AG04450 (cell line): ENCODE results near the gene CCRL2. TPM values are rescaled to one million over a fixed set of nuclear protein-coding genes. Genes with fewer than 3 reads are reported as not detected.

Source experiments
- CTCF ChIA-PET: fragments of 300-600, 350-600 bp; formaldehyde crosslinking; extraction: SDS; loops from one replicate; lab custom pipeline; 2022; ENCODE audit warnings: antibody characterized with exemption, inconsistent platforms; lab: Charles Lee
- POLR2A ChIA-PET: fragments of 350-600 bp; formaldehyde crosslinking; extraction: SDS; loops from one replicate; lab custom pipeline; 2021; ENCODE audit warnings: antibody characterized with exemption, inconsistent platforms; lab: Yijun Ruan, JAX
- DNase-seq: peaks from one replicate; pipeline ENCODE4 v3.0.0-alpha.2; 2011; ENCODE audit warnings: low read depth, low spot score
- H3K27ac ChIP-seq: one replicate; pipeline ENCODE4 v1.5.1; 2012; ENCODE audit warnings: low read depth, low read length, control low read depth
- H3K27me3 ChIP-seq: one replicate; pipeline ENCODE4 v1.6.0; 2012; ENCODE audit warnings: low read length; ENCODE audit not compliant: control insufficient read depth, insufficient read depth
- H3K4me3 ChIP-seq: 2 replicates; pipeline ENCODE4 v1.5.1; 2011; ENCODE audit warnings: mild to moderate bottlenecking, low read depth, low read length, control low read depth
- H3K9me3 ChIP-seq: 2 replicates; pipeline ENCODE4 v1.5.1; 2012; ENCODE audit warnings: low read length; ENCODE audit not compliant: control insufficient read depth, insufficient read depth
- CTCF ChIP-seq: IDR thresholded peaks from 2 replicates; pipeline ENCODE4 v1.5.1; 2011; ENCODE audit warnings: low read depth, low read length, control low read depth, inconsistent platforms
- polyA minus RNA-seq: library from RNA; depleted of rRNA, polyadenylated mRNA; stranded (reverse); fragments of >200 nt; gene quantifications from 2 replicates; pipeline ENCODE4 v1.2.3, GENCODE V29; 2011; rRNA and poly(A)+ RNA removed
- polyA plus RNA-seq: library from polyadenylated mRNA; depleted of rRNA; stranded (reverse); fragments of >200 nt; gene quantifications from 2 replicates; pipeline ENCODE4 v1.2.3, GENCODE V29; 2011; rRNA removed

CCRL2 gene
- polyA plus RNA-seq (0.15 and 0.16 TPM in 2 replicates), polyA minus RNA-seq (0.14 TPM in 1 of 2 replicates, not detected in the other)

- CTCF ChIA-PET, result interaction anchor here (0.7 kb wide), 1 partner anchor 29 kb away, joined by 3 read pairs; no protein-coding TSS in a partner anchor
- Histone ChIP-seq H3K9me3 (no peaks in the 10 kb centered on the region), H3K4me3 (no peak within 1 kb of the TSS), H3K27me3 (no peaks in the 10 kb centered on the region), H3K27ac (no peak within 1 kb of the TSS)
- no peak for TF ChIP-seq CTCF
- POLR2A ChIA-PET, result no interaction called here
- DNase-seq, result no peak
Observed at GRCh38 chr3:46406788-46407611, at the start of gene CCRL2, which contains the start of gene CCR5AS. Gene CCRL2, plus strand, starts transcription at chr3:46407259. Its CDS starts 821 bp downstream, at chr3:46408080. Gene CCR5AS, minus strand, starts transcription at chr3:46407066.

GRCh38 chr3:46358466-46358865 is 48.6 kb upstream of the CCRL2 start:
- Histone ChIP-seq H3K4me3 (no peak overlapping the region), H3K9me3 (no peaks in the 10 kb centered on the region), H3K27me3 (peaks cover 15% of the 10 kb centered on the region), H3K27ac (no peak overlapping the region)
- ChIA-PET CTCF (no interaction called here), POLR2A (no interaction called here)
- no peak for DNase-seq
- TF ChIP-seq CTCF, result no peak

GRCh38 chr3:46359733-46360493 is 47.1 kb upstream of the CCRL2 start:
- Histone ChIP-seq H3K27me3 (peaks cover 12% of the 10 kb centered on the region), H3K9me3 (no peaks in the 10 kb centered on the region), H3K4me3 (no peak overlapping the region), H3K27ac (no peak overlapping the region)
- no peak for TF ChIP-seq CTCF
- ChIA-PET CTCF (no interaction called here), POLR2A (no interaction called here)
- no peak for DNase-seq

GRCh38 chr3:46360907-46361306 is 46.2 kb upstream of the CCRL2 start:
- Histone ChIP-seq H3K4me3 (no peak overlapping the region), H3K27ac (no peak overlapping the region), H3K27me3 (peaks cover 12% of the 10 kb centered on the region), H3K9me3 (no peaks in the 10 kb centered on the region)
- no peak for TF ChIP-seq CTCF
- ChIA-PET POLR2A (no interaction called here), CTCF (no interaction called here)
- DNase-seq, result no peak
